ENCODE results near the gene SPATA12.

Gene SPATA12

GRCh38 chr3:57048728-57049127 is 11.7 kb upstream of the SPATA12 start:
- TF ChIP-seq CTCF (conservative IDR thresholded peaks at IDR 0.05; ENCODE audit: low read depth, low read length) = no peak
- no peak for DNase-seq (ENCODE audit: low read depth)
- H3K4me3 ChIP-seq (ENCODE audit: low read length) = no peak overlapping the region

GRCh38 chr3:57052662-57053061 is 7.8 kb upstream of the SPATA12 start:
- DNase-seq (ENCODE audit: low read depth) = no peak
- H3K4me3 ChIP-seq (ENCODE audit: low read length) = no peak overlapping the region
- TF ChIP-seq CTCF (conservative IDR thresholded peaks at IDR 0.05; ENCODE audit: low read depth, low read length) = no peak

GRCh38 chr3:57053122-57053521 is 7.3 kb upstream of the SPATA12 start:
- no peak overlapping the region for H3K4me3 ChIP-seq (ENCODE audit: low read length)
- TF ChIP-seq CTCF (conservative IDR thresholded peaks at IDR 0.05; ENCODE audit: low read depth, low read length) = no peak
- DNase-seq (ENCODE audit: low read depth) = no peak

- no peak overlapping the region for H3K4me3 ChIP-seq (ENCODE audit: low read length)
- DNase-seq (ENCODE audit: low read depth) = no peak
- TF ChIP-seq CTCF (conservative IDR thresholded peaks at IDR 0.05; ENCODE audit: low read depth, low read length) = no peak
Observed at GRCh38 chr3:57057351-57057750, 3.1 kb upstream of the SPATA12 start.

GRCh38 chr3:57059411-57059810 is 1.1 kb upstream of the SPATA12 start:
- H3K4me3 ChIP-seq (ENCODE audit: low read length) = no peak overlapping the region
- TF ChIP-seq CTCF (conservative IDR thresholded peaks at IDR 0.05; ENCODE audit: low read depth, low read length) = no peak
- DNase-seq (ENCODE audit: low read depth) = no peak

GRCh38 chr3:57061556-57061955 is 1.1 kb downstream of the SPATA12 start:
- TF ChIP-seq CTCF (conservative IDR thresholded peaks at IDR 0.05; ENCODE audit: low read depth, low read length) = no peak
- no peak overlapping the region for H3K4me3 ChIP-seq (ENCODE audit: low read length)
- DNase-seq (ENCODE audit: low read depth) = no peak

GRCh38 chr3:57062101-57062631 is 1.7 kb downstream of the SPATA12 start:
- no peak for TF ChIP-seq CTCF (conservative IDR thresholded peaks at IDR 0.05; ENCODE audit: low read depth, low read length)
- H3K4me3 ChIP-seq (ENCODE audit: low read length) = no peak overlapping the region
- no peak for DNase-seq (ENCODE audit: low read depth)

Data from retinal pigment epithelial cell (primary cell).